ENCODE data around the gene ZNF830. TPM values are rescaled to one million over a fixed set of nuclear protein-coding genes. Genes with fewer than 3 reads are reported as not detected.

ZNF830 gene
- total and polyA plus RNA-seq, 2 of the 13 experiments (the other 11 are each of a cell fraction or from before 2014, with no cell fraction given), result 6.1 to 19.0 TPM

GRCh38 chr17:34961093-34961911 is at the start of gene ZNF830, which contains the start of gene CCT6B (continued):
- peak; percentile 64; the same call in 1 of the 2 replicates for TF ChIP-seq ZNF839 (CRISPR knock-in tag; IDR thresholded peaks at IDR 0.05; ENCODE audit: borderline replicate concordance)
- TF ChIP-seq ZNF367 (CRISPR knock-in tag; IDR thresholded peaks at IDR 0.05; ENCODE audit: borderline replicate concordance), result peak; percentile 75; the same call in 1 of the 2 replicates
- TF ChIP-seq CCDC6 (CRISPR knock-in tag; IDR thresholded peaks at IDR 0.05), result no peak; the same call in 1 of the 2 replicates
- TF ChIP-seq GTF3A (CRISPR knock-in tag; conservative IDR thresholded peaks at IDR 0.05), result no peak
- TF ChIP-seq DPF2 (CRISPR knock-in tag; IDR thresholded peaks at IDR 0.05; ENCODE audit: borderline replicate concordance, low read depth), result no peak
- TF ChIP-seq TBL1XR1 (IDR thresholded peaks at IDR 0.05; ENCODE audit: borderline replicate concordance, low read length, partially characterized antibody), result peak; percentile 65
- no peak; the same call in 1 of the 2 replicates for TF ChIP-seq TFDP1 (CRISPR knock-in tag; IDR thresholded peaks at IDR 0.05; ENCODE audit: borderline replicate concordance)
- no peak; the same call in 1 of the 2 replicates for TF ChIP-seq RFXAP (CRISPR knock-in tag; IDR thresholded peaks at IDR 0.05; ENCODE audit: borderline replicate concordance)
- peak; percentile 58; the same call in 1 of the 2 replicates for TF ChIP-seq ZHX1 (CRISPR knock-in tag; IDR thresholded peaks at IDR 0.05; ENCODE audit: low read depth)
- no peak for TF ChIP-seq ZNF333 (CRISPR knock-in tag; IDR thresholded peaks at IDR 0.05; ENCODE audit: borderline replicate concordance)
- no peak for TF ChIP-seq FOSL1 (CRISPR knock-in tag; IDR thresholded peaks at IDR 0.05; ENCODE audit: borderline replicate concordance)
- TF ChIP-seq ZNF800 (CRISPR knock-in tag; IDR thresholded peaks at IDR 0.05), result no peak
- no peak for TF ChIP-seq ZNF562 (CRISPR knock-in tag; IDR thresholded peaks at IDR 0.05; ENCODE audit: borderline replicate concordance)
- TF ChIP-seq ZNF713 (CRISPR knock-in tag; IDR thresholded peaks at IDR 0.05), result peak; percentile 68; the same call in 1 of the 2 replicates
- TF ChIP-seq GATAD1 (CRISPR knock-in tag; IDR thresholded peaks at IDR 0.05), result peak; percentile 100
- peak; percentile 36; the same call in 1 of the 2 replicates for TF ChIP-seq ARNT2 (CRISPR knock-in tag; IDR thresholded peaks at IDR 0.05; ENCODE audit: low read depth)
- no peak for TF ChIP-seq ZNF597 (CRISPR knock-in tag; IDR thresholded peaks at IDR 0.05)
- no peak for TF ChIP-seq NCOA5 (CRISPR knock-in tag; IDR thresholded peaks at IDR 0.05)
- 0 out of 2 replicates have a peak, but pooled peaks have one; percentile 44 for TF ChIP-seq ZNF20 (CRISPR knock-in tag; IDR thresholded peaks at IDR 0.05)
- TF ChIP-seq SOX5 (CRISPR knock-in tag; IDR thresholded peaks at IDR 0.05; ENCODE audit: borderline replicate concordance), result no peak
- 0 out of 2 replicates have a peak, but pooled peaks have one; percentile 33 for TF ChIP-seq GFI1 (CRISPR knock-in tag; IDR thresholded peaks at IDR 0.05; ENCODE audit: borderline replicate concordance)
- peak; percentile 65; the same call in 1 of the 2 replicates for TF ChIP-seq JUND (CRISPR knock-in tag; IDR thresholded peaks at IDR 0.05)
